Adipocyte (in vitro differentiated cells): ENCODE results near the gene LENEP.

Source experiments
- DNase-seq: peaks from one replicate; pipeline ENCODE4 v3.0.0-alpha.2; 2015; ENCODE audit warnings: low read depth
- H3K27me3 ChIP-seq: replicated peaks from 2 replicates; pipeline ENCODE4 v1.7.0; 2013; ENCODE audit warnings: mild to moderate bottlenecking, low read length, moderate library complexity; ENCODE audit not compliant: control insufficient read depth, insufficient read depth
- H3K36me3 ChIP-seq: 2 replicates; pipeline ENCODE4 v1.7.0; 2013; ENCODE audit warnings: low read length, mild to moderate bottlenecking, moderate library complexity; ENCODE audit not compliant: control insufficient read depth, insufficient read depth, severe bottlenecking
- H3K4me1 ChIP-seq: 2 replicates; pipeline ENCODE4 v1.7.0; 2013; ENCODE audit warnings: mild to moderate bottlenecking, low read length, moderate library complexity; ENCODE audit not compliant: control insufficient read depth, insufficient read depth
- H3K4me3 ChIP-seq: 2 replicates; pipeline ENCODE4 v1.7.0; 2013; ENCODE audit warnings: mild to moderate bottlenecking, low read length, moderate library complexity
- H3K9ac ChIP-seq: 2 replicates; pipeline ENCODE4 v1.7.0; 2013; ENCODE audit warnings: mild to moderate bottlenecking, low read length, moderate library complexity
- H3K9me3 ChIP-seq: 2 replicates; pipeline ENCODE4 v1.7.0; 2013; ENCODE audit warnings: mild to moderate bottlenecking, low read length, moderate library complexity; ENCODE audit not compliant: control insufficient read depth

LENEP gene

DNA sequence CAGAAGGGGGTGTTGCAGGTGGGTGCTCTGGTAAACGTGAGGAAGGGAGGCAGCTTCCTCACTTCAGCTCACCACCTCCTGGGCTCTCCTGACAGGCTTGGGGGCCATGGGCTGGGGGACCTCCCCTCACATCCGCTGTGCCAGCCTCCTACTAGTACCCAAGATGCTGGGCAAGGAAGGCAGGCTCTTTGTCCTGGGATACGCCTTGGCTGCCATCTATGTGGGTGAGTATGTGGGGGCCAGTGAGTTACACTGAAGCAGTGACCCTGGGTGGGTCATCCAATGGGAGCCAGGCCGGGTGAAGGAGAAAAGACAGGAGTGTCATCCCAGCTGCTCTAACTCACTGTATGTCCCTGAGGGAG is 45.9 kb downstream of the LENEP start:
- DNase-seq = no peak
- no peak overlapping the region for H3K4me3 ChIP-seq
- peaks cover 7% of the 10 kb centered on the region for H3K4me1 ChIP-seq
- no peaks in the 10 kb centered on the region for H3K36me3 ChIP-seq
- no peaks in the 10 kb centered on the region for H3K27me3 ChIP-seq
- H3K9me3 ChIP-seq = no peaks in the 10 kb centered on the region
- no peak overlapping the region for H3K9ac ChIP-seq

- no peaks in the 10 kb centered on the region for H3K27me3 ChIP-seq
These were observed 47.1 kb downstream of the LENEP start for GRCh38 chr1:155040358-155041093.

GRCh38 chr1:155042789-155043188 is 49.4 kb downstream of the LENEP start:
- Histone ChIP-seq H3K36me3 (no peaks in the 10 kb centered on the region), H3K9me3 (no peaks in the 10 kb centered on the region), H3K9ac (no peak overlapping the region), H3K27me3 (no peaks in the 10 kb centered on the region), H3K4me1 (peaks cover 12% of the 10 kb centered on the region), H3K4me3 (no peak overlapping the region)
- no peak for DNase-seq

More at GRCh38 chr1:155040358-155041093, 47.1 kb downstream of the LENEP start:
- Histone ChIP-seq H3K9me3 (no peaks in the 10 kb centered on the region), H3K4me1 (peaks cover 12% of the 10 kb centered on the region), H3K9ac (no peak overlapping the region), H3K36me3 (no peaks in the 10 kb centered on the region), H3K4me3 (no peak overlapping the region)
- no peak for DNase-seq

DNA sequence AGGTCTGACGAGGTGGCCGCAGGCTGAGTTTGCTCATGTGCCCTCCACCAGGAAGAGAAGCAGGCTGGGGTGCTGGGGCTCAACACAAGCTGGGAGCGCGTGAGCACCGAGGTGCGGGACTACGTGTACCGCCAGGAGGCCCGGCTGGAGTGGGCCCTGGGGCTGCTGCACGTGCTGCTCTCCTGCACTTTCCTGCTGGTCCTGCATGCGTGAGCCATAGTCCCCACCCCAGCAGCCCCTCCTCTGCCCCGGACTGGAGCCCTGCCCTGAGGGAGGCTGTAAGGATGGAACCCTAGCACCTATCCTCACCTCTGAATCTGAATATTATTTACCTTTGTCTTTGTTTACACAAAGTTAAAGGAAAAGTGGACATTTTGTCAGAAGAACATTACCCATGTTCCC is 49.9 kb downstream of the LENEP start:
- Histone ChIP-seq H3K9ac (no peak overlapping the region), H3K9me3 (no peaks in the 10 kb centered on the region), H3K27me3 (no peaks in the 10 kb centered on the region), H3K4me3 (no peak overlapping the region), H3K36me3 (no peaks in the 10 kb centered on the region), H3K4me1 (peaks cover 12% of the 10 kb centered on the region)
- no peak for DNase-seq

GRCh38 chr1:155043793-155044192 is 50.4 kb downstream of the LENEP start:
- no peaks in the 10 kb centered on the region for H3K27me3 ChIP-seq
- no peak overlapping the region for H3K4me3 ChIP-seq
- no peak overlapping the region for H3K9ac ChIP-seq
- H3K36me3 ChIP-seq = no peaks in the 10 kb centered on the region
- DNase-seq = no peak
- H3K4me1 ChIP-seq = peaks cover 12% of the 10 kb centered on the region
- H3K9me3 ChIP-seq = no peaks in the 10 kb centered on the region
